ENCODE measurements around the gene CHPF.

The CHPF gene

GRCh38 chr2:219538504-219538951 lies 5.1 kb downstream of the CHPF start:
- Histone ChIP-seq H3K4me3 (ENCODE audit: low read depth, low read length) (no peak overlapping the region), H3K27me3 (ENCODE audit: control insufficient read depth, insufficient read depth, low read length) (no peaks in the 10 kb centered on the region), H3K27ac (ENCODE audit: low read depth, low read length) (no peak overlapping the region), H3K36me3 (ENCODE audit: control insufficient read depth, insufficient read depth, low read length) (peaks cover 27% of the 10 kb centered on the region), H3K9me3 (ENCODE audit: control insufficient read depth, insufficient read depth, low read depth, low read length) (no peaks in the 10 kb centered on the region), H3K4me1 (ENCODE audit: control insufficient read depth, insufficient read depth, low read length) (peaks cover 30% of the 10 kb centered on the region), H3K9ac (ENCODE audit: low read length) (no peak overlapping the region)

- H3K4me1 ChIP-seq (ENCODE audit: control insufficient read depth, insufficient read depth, low read length): peaks cover 30% of the 10 kb centered on the region
- H3K27me3 ChIP-seq (ENCODE audit: control insufficient read depth, insufficient read depth, low read length): 0 out of 2 replicates have a peak, but pooled peaks cover 2% of the 10 kb centered on the region
- no peaks in the 10 kb centered on the region for H3K9me3 ChIP-seq (ENCODE audit: control insufficient read depth, insufficient read depth, low read depth, low read length)
- peak overlapping the region; percentile 29; the same call in 1 of the 2 replicates for H3K4me3 ChIP-seq (ENCODE audit: low read depth, low read length)
- H3K36me3 ChIP-seq (ENCODE audit: control insufficient read depth, insufficient read depth, low read length): peaks cover 27% of the 10 kb centered on the region
- H3K27ac ChIP-seq (ENCODE audit: low read depth, low read length): no peak overlapping the region
- H3K9ac ChIP-seq (ENCODE audit: low read length): no peak overlapping the region
Observed at GRCh38 chr2:219537657-219538488, 5.7 kb downstream of the CHPF start.

DNA sequence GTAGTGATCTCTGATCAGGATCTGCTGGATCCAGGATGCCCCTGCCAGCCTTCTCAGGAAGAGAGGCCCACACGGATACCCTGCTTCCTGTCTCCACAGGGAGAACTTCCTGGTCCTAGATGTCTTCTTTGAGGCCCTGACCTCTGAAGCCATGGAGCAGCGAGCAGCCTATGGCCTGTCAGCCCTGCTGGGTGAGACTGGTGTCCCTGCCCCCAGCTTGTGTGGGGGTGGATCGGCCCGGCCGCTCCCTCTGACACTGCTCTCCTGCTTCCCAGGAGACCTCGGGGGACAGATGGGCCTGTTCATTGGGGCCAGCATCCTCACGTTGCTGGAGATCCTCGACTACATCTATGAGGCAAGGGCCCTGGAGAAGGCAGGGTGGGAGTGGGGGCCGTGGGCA lies 6.6 kb downstream of the CHPF start:
- Histone ChIP-seq H3K36me3 (ENCODE audit: control insufficient read depth, insufficient read depth, low read length) (peaks cover 27% of the 10 kb centered on the region), H3K4me1 (ENCODE audit: control insufficient read depth, insufficient read depth, low read length) (peaks cover 25% of the 10 kb centered on the region), H3K9me3 (ENCODE audit: control insufficient read depth, insufficient read depth, low read depth, low read length) (no peaks in the 10 kb centered on the region), H3K27ac (ENCODE audit: low read depth, low read length) (no peak overlapping the region), H3K4me3 (ENCODE audit: low read depth, low read length) (no peak overlapping the region), H3K9ac (ENCODE audit: low read length) (no peak overlapping the region), H3K27me3 (ENCODE audit: control insufficient read depth, insufficient read depth, low read length) (peaks cover 8% of the 10 kb centered on the region; the same call in 1 of the 2 replicates)

DNA sequence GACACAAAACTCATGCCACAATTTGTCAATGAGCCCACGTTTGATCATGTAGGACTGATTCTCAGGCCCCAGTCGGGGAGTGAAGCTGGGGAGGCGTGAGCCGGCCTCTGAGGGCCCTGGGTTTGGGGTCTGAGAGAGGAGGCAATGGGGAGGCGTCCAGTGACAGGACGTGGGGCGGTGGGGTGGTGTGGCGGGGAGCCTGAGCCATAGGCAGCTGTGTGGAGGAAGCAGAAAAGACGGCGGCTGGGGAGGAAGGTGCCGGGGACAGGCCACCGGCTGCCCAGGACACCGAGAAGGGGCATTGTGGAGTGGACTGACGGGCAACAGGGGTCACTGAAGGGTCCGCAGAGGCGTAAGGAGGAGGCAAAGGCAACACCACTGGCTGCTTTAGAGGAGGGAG lies 7.2 kb downstream of the CHPF start:
- peaks cover 23% of the 10 kb centered on the region for H3K4me1 ChIP-seq (ENCODE audit: control insufficient read depth, insufficient read depth, low read length)
- H3K27ac ChIP-seq (ENCODE audit: low read depth, low read length): no peak overlapping the region
- H3K9ac ChIP-seq (ENCODE audit: low read length): no peak overlapping the region
- H3K36me3 ChIP-seq (ENCODE audit: control insufficient read depth, insufficient read depth, low read length): peaks cover 27% of the 10 kb centered on the region
- H3K27me3 ChIP-seq (ENCODE audit: control insufficient read depth, insufficient read depth, low read length): peaks cover 10% of the 10 kb centered on the region; the same call in 1 of the 2 replicates
- H3K9me3 ChIP-seq (ENCODE audit: control insufficient read depth, insufficient read depth, low read depth, low read length): no peaks in the 10 kb centered on the region
- no peak overlapping the region for H3K4me3 ChIP-seq (ENCODE audit: low read depth, low read length)

DNA sequence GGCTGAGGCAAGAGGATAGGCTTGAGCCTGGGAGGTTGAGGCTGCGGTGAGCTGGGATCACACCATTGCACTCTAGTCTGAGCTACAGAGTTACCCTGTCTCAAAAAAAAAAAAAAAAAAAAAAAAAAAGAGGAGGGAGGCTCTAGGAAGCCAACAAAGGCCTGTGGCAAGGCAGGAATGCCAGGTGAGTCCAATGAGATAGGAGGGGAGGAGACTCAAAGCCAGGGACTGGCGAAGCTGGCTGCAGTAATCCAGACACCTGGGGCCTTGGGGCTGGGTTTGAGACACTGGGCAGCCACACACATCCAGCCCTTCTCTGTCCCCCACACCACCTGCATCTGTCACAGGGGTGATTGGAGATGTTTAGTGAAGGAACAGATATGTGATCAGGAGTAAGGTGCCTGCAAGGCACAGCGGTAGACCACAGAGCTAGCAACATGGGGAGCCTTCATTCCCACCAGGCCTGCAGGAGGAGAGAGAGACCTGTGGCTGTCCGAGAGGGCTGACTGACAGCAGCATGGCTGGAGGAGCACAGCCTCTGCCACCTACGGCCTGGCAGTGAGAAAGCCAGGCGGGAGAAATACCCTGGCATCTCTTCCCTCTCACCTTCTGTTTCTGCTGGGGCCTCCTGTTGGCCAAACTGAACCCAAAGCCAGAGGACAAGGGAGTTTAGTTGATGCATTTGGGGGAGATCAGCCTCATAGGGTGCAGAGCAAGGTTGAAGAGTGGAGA lies 9.5 kb downstream of the CHPF start:
- H3K9me3 ChIP-seq (ENCODE audit: control insufficient read depth, insufficient read depth, low read depth, low read length): no peaks in the 10 kb centered on the region
- no peak overlapping the region for H3K4me3 ChIP-seq (ENCODE audit: low read depth, low read length)
- no peak overlapping the region for H3K9ac ChIP-seq (ENCODE audit: low read length)
- peaks cover 4% of the 10 kb centered on the region for H3K36me3 ChIP-seq (ENCODE audit: control insufficient read depth, insufficient read depth, low read length)
- peaks cover 34% of the 10 kb centered on the region for H3K4me1 ChIP-seq (ENCODE audit: control insufficient read depth, insufficient read depth, low read length)
- H3K27me3 ChIP-seq (ENCODE audit: control insufficient read depth, insufficient read depth, low read length): peaks cover 28% of the 10 kb centered on the region
- no peak overlapping the region for H3K27ac ChIP-seq (ENCODE audit: low read depth, low read length)

DNA sequence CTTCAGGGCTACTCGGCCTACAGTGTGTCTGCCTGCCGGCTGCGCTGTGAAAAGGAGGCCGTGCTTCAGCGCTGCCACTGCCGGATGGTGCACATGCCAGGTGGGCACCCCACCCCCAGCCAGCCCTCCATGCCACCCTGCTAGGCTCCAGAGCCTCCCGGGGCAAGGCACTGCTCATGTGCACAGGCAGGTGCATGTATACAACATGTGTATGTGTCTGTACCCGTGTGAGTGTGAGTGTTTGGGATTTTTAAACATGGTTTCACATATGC lies 11.3 kb downstream of the CHPF start:
- Histone ChIP-seq H3K9ac (ENCODE audit: low read length) (no peak overlapping the region), H3K4me3 (ENCODE audit: low read depth, low read length) (no peak overlapping the region), H3K27me3 (ENCODE audit: control insufficient read depth, insufficient read depth, low read length) (peaks cover 41% of the 10 kb centered on the region), H3K9me3 (ENCODE audit: control insufficient read depth, insufficient read depth, low read depth, low read length) (no peaks in the 10 kb centered on the region), H3K36me3 (ENCODE audit: control insufficient read depth, insufficient read depth, low read length) (no peaks in the 10 kb centered on the region), H3K27ac (ENCODE audit: low read depth, low read length) (no peak overlapping the region), H3K4me1 (ENCODE audit: control insufficient read depth, insufficient read depth, low read length) (peaks cover 17% of the 10 kb centered on the region)

DNA sequence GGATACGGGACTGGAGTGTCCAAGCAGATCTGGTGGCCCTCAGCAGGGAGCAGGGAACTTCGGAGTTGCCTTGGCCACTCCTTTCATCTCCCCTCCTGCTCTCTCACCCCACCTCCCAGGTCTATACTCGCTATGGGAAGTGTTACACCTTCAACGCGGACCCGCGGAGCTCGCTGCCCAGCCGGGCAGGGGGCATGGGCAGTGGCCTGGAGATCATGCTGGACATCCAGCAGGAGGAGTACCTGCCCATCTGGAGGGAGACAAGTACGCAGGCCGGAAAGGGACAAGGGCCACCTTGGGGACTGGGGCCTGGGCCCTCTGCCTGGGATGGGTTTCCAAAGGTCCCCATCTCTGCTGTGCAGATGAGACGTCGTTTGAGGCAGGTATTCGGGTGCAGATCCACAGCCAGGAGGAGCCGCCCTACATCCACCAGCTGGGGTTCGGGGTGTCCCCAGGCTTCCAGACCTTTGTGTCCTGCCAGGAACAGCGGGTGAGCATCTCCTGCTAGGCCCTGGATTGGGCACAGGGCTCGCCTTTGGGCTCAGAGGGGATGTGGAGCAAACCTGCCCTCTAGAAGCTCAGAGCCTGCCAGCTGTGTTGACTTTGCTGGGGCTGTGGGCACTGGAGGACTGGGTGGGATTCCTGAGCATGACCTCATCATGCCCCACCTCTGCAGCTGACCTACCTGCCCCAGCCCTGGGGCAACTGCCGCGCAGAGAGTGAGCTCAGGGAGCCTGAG lies 11.8 kb downstream of the CHPF start:
- Histone ChIP-seq H3K27ac (ENCODE audit: low read depth, low read length) (no peak overlapping the region), H3K4me1 (ENCODE audit: control insufficient read depth, insufficient read depth, low read length) (peaks cover 13% of the 10 kb centered on the region), H3K9ac (ENCODE audit: low read length) (no peak overlapping the region), H3K9me3 (ENCODE audit: control insufficient read depth, insufficient read depth, low read depth, low read length) (no peaks in the 10 kb centered on the region), H3K27me3 (ENCODE audit: control insufficient read depth, insufficient read depth, low read length) (peaks cover 46% of the 10 kb centered on the region), H3K4me3 (ENCODE audit: low read depth, low read length) (no peak overlapping the region), H3K36me3 (ENCODE audit: control insufficient read depth, insufficient read depth, low read length) (no peaks in the 10 kb centered on the region)

DNA sequence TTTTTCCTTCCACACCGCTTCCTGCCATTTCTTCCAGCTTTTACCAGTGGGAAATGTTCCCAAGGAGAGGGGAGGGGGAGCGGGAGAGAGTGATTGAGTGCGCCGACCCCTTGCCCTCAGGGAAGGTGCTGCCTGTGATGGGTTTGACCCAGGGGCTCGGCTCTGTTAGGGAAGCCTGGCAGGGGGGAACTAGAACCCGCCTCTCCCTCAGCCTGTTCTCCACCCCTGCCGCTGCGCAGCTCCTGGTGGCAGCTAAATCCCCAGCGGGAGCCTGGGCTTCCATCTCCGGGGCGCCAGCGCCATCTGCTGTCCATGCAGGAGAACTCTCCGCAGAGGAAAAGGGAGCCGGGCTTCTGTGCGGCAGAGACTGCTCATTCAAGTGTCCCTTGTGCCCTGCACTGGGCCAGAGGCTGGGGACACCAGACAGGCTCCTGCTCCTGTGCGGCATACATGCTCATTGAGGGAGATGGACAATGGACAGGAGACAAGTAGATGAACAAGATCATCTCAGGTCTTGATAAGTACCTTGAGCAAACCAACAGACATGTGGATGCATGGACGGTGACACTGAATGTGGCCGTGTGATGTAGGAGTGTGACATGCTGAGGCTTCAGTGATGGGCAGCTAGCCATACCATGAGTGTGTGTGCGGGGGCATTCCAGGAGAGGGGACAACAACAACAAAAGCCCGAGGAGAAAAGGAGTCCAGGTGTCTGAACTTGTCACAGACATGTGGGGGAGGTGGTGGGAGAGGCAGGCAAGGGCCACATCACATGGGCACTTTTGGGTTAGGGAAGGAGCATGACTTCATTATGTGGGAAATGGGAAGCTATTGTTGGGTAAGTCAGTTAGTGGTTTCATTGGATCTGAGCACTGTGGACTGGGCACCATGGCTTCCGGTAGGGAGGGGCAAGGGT lies 13.3 kb downstream of the CHPF start:
- H3K4me1 ChIP-seq (ENCODE audit: control insufficient read depth, insufficient read depth, low read length): peaks cover 27% of the 10 kb centered on the region
- H3K9ac ChIP-seq (ENCODE audit: low read length): no peak overlapping the region
- H3K27me3 ChIP-seq (ENCODE audit: control insufficient read depth, insufficient read depth, low read length): peaks cover 52% of the 10 kb centered on the region
- no peaks in the 10 kb centered on the region for H3K9me3 ChIP-seq (ENCODE audit: control insufficient read depth, insufficient read depth, low read depth, low read length)
- H3K4me3 ChIP-seq (ENCODE audit: low read depth, low read length): peak overlapping the region; percentile 52
- no peak overlapping the region for H3K27ac ChIP-seq (ENCODE audit: low read depth, low read length)
- H3K36me3 ChIP-seq (ENCODE audit: control insufficient read depth, insufficient read depth, low read length): no peaks in the 10 kb centered on the region

DNA sequence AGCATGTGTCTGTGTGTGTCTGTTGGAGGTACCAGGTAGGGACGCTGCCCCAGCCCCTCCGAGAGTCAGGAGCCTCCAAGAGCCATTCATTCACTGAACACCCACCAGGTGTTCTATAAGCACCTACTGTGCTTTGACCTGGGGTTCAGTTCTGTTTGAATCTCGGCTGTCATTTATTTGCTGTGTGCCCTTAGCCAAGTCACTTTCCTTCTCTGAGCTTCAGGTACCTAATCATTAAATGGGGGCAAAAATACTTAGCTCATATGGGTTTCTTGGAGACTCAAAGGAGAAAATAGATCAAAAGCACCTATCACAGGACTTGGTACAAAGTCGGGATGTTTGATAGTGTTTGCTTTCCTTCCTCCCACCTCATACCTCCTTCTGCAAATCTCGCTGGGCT lies 16.1 kb downstream of the CHPF start:
- peaks cover 37% of the 10 kb centered on the region for H3K4me1 ChIP-seq (ENCODE audit: control insufficient read depth, insufficient read depth, low read length)
- H3K4me3 ChIP-seq (ENCODE audit: low read depth, low read length): no peak overlapping the region
- H3K27me3 ChIP-seq (ENCODE audit: control insufficient read depth, insufficient read depth, low read length): peaks cover 46% of the 10 kb centered on the region
- H3K9me3 ChIP-seq (ENCODE audit: control insufficient read depth, insufficient read depth, low read depth, low read length): no peaks in the 10 kb centered on the region
- no peak overlapping the region for H3K27ac ChIP-seq (ENCODE audit: low read depth, low read length)
- H3K9ac ChIP-seq (ENCODE audit: low read length): no peak overlapping the region
- no peaks in the 10 kb centered on the region for H3K36me3 ChIP-seq (ENCODE audit: control insufficient read depth, insufficient read depth, low read length)

- Histone ChIP-seq H3K4me1 (ENCODE audit: control insufficient read depth, insufficient read depth, low read length) (peaks cover 38% of the 10 kb centered on the region), H3K27ac (ENCODE audit: low read depth, low read length) (no peak overlapping the region), H3K27me3 (ENCODE audit: control insufficient read depth, insufficient read depth, low read length) (peaks cover 44% of the 10 kb centered on the region), H3K9me3 (ENCODE audit: control insufficient read depth, insufficient read depth, low read depth, low read length) (no peaks in the 10 kb centered on the region), H3K9ac (ENCODE audit: low read length) (no peak overlapping the region), H3K4me3 (ENCODE audit: low read depth, low read length) (no peak overlapping the region), H3K36me3 (ENCODE audit: control insufficient read depth, insufficient read depth, low read length) (no peaks in the 10 kb centered on the region)
Observed at GRCh38 chr2:219527076-219527394, 16.6 kb downstream of the CHPF start.

All from HUES6 (cell line).